ENCODE measurements around the gene MFSD6L.

Gene MFSD6L

GRCh38 chr17:8788998-8789397 is 10.2 kb downstream of the MFSD6L start:
- DNase-seq (ENCODE audit: low read depth): no peak
- no peak overlapping the region for H3K4me3 ChIP-seq (ENCODE audit: low read depth, low read length)
- no peak for TF ChIP-seq MYC (IDR thresholded peaks at IDR 0.05; ENCODE audit: low read depth, low read length)
- no peak for TF ChIP-seq MAX (IDR thresholded peaks at IDR 0.05; ENCODE audit: low read depth, low read length)

- DNase-seq (ENCODE audit: low read depth): peak; percentile 46
- TF ChIP-seq MYC (IDR thresholded peaks at IDR 0.05; ENCODE audit: low read depth, low read length) (no peak), CTCF (IDR thresholded peaks at IDR 0.05; ENCODE audit: low read depth, low read length) (peak; percentile 72)
- no peak overlapping the region for H3K4me3 ChIP-seq (ENCODE audit: low read depth, low read length)
These were observed 13.4 kb downstream of the MFSD6L start for GRCh38 chr17:8785547-8786413.

- DNase-seq (ENCODE audit: low read depth): no peak
- no peak overlapping the region for H3K4me3 ChIP-seq (ENCODE audit: low read depth, low read length)
- TF ChIP-seq POLR2A (IDR thresholded peaks at IDR 0.05; ENCODE audit: extremely low read depth, insufficient read length) (no peak), MAX (IDR thresholded peaks at IDR 0.05; ENCODE audit: low read depth, low read length) (no peak), MYC (IDR thresholded peaks at IDR 0.05; ENCODE audit: low read depth, low read length) (no peak), CTCF (IDR thresholded peaks at IDR 0.05; ENCODE audit: low read depth, low read length) (no peak)
These were observed 17.0 kb downstream of the MFSD6L start for GRCh38 chr17:8782176-8782575.

- DNase-seq (ENCODE audit: low read depth): no peak
These were observed 17.4 kb downstream of the MFSD6L start for GRCh38 chr17:8781776-8782175.

GRCh38 chr17:8776881-8777280 is 22.3 kb downstream of the MFSD6L start:
- DNase-seq (ENCODE audit: low read depth): no peak

More at GRCh38 chr17:8781776-8782175, 17.4 kb downstream of the MFSD6L start:
- TF ChIP-seq CTCF (IDR thresholded peaks at IDR 0.05; ENCODE audit: low read depth, low read length) (no peak), POLR2A (IDR thresholded peaks at IDR 0.05; ENCODE audit: extremely low read depth, insufficient read length) (no peak), MYC (IDR thresholded peaks at IDR 0.05; ENCODE audit: low read depth, low read length) (no peak), MAX (IDR thresholded peaks at IDR 0.05; ENCODE audit: low read depth, low read length) (no peak)
- H3K4me3 ChIP-seq (ENCODE audit: low read depth, low read length): no peak overlapping the region

More at GRCh38 chr17:8776881-8777280, 22.3 kb downstream of the MFSD6L start:
- TF ChIP-seq CTCF (IDR thresholded peaks at IDR 0.05; ENCODE audit: low read depth, low read length) (no peak), MYC (IDR thresholded peaks at IDR 0.05; ENCODE audit: low read depth, low read length) (no peak), POLR2A (IDR thresholded peaks at IDR 0.05; ENCODE audit: extremely low read depth, insufficient read length) (no peak), MAX (IDR thresholded peaks at IDR 0.05; ENCODE audit: low read depth, low read length) (no peak)
- H3K4me3 ChIP-seq (ENCODE audit: low read depth, low read length): no peak overlapping the region

Data from NB4 (cell line).